HS-5 (cell line): ENCODE results near the gene AGAP2.
"Not testable (repeated sequence)": the region's sequence is repeated elsewhere in the genome, so short reads cannot be mapped to it uniquely, and the experiment has no call there.

Experiments
- DNase-seq: peaks from one replicate; pipeline ENCODE4 v3.0.0-alpha.2; 2012; ENCODE audit warnings: low read depth

The AGAP2 gene

DNA sequence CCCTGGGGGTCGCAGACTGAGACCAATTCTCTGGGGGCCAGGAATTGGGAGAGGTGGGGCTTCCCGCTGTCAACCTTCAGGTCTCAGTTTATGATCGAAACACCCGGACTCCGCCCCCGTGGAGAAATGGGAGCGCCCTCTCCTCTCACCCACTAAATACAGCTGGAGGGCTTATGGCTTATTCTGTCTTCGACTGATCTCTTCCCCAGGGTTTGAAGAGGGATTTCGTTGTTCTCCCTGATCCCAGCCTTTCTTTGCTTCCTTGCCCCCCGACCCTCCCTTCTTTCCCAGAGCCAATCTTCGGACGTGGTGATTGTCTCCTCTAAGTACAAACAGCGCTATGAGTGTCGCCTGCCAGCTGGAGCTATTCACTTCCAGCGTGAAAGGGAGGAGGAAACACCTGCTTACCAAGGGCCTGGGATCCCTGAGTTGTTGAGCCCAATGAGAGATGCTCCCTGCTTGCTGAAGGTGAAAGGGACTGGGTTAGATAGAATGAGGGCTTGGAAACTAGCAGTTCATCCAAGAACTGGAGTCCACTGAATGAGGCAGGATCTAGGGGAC lies 44.0 kb downstream of the AGAP2 start:
- DNase-seq: no peak

DNA sequence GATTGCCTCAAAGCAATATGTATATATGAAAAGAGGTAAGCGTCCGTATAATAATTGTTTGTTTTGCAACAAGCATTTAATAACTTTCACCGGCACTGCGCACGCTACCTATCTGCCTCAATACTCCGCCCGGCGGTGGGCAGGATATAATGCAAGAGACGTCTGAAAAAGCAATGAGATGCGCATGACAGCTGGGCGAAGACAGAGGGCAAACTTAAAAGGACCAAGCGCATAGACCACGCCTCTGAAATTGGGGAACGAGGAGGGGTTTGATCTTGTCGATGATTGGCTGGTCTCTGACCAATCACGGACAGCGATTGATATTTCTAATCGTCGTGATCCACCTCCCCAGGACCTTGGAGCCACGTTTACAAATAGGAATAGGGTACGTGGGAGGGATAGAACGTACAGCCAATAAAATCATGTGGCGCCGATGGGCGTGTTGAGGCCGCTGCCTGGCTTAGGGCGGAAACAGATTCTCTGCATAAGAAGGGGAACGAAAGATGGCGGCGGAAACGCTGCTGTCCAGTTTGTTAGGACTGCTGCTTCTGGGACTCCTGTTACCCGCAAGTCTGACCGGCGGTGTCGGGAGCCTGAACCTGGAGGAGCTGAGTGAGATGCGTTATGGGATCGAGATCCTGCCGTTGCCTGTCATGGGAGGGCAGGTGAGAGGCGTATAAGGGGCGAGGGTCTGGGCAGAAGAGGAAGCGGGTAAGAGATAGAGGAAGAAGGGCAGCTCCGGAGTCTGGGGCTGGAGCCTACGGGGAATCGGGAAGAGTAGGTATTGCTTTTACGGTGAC lies 44.7 kb downstream of the AGAP2 start, which contains the start of gene OS9:
OS9 (plus strand) TSS at position 474 of the 800 bp plus-strand sequence; CDS start at position 504, 30 bp downstream.
- DNase-seq: peak; percentile 99

- DNase-seq: no peak
Observed at GRCh38 chr12:57693317-57693658, 45.3 kb downstream of the AGAP2 start.

DNA sequence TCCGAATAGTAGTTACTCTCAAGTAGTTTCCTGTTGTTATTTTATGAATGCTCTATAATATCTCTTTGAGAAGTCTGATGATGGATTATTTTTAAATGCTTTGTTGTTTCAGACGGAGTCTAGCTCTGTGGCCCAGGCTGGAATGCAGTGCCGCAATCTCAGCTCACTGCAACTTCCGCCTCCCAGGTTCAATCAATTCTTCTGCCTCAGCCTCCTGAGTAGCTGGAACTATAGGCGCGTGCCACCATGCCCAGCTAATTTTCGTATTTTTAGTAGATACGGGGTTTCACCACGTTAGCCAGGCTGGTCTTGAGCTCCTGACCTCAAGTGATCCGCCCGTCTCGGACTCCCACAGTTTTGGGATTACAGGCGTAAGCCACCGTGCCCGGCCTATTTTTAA lies 46.0 kb downstream of the AGAP2 start:
- DNase-seq: no peak

DNA sequence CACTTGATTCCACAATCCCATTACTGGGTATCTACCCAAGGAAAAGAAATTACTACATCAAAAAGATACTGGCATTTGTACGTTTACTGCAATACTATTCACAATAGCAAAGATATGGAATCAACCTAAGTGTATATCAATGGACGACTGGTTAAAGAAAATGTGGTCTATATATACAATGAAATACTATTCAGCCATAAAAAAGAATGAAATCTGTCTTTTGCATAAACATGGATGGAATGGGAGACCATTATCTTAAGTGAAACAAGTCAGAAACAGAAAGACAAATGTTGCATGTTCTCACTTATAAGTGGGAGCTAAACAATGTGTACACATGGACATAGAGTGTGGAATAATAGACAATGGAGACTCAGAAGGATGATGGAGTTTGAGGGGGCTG lies 49.6 kb downstream of the AGAP2 start:
- DNase-seq: no peak

GRCh38 chr12:57687862-57688261 lies 50.7 kb downstream of the AGAP2 start:
- DNase-seq: no peak

GRCh38 chr12:57679697-57680096 lies 58.8 kb downstream of the AGAP2 start:
- DNase-seq: no peak

DNA sequence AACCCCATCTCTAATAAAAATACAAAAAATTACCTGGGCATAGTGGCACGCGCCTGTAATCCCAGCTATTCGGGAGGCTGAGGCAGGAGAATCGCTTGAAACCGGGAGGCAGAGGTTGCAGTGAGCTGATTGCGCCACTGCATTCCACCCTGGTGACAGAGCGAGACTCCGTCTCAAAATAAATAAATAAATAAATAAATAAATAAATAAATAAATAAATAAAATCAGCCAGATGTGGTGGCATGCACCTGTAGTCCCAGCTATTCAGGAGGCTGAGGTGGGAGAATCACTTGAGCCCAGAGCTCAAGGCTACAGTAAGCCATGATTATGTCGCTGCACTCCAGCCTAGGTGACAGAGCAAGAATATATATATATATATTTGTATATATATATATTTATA lies 60.6 kb downstream of the AGAP2 start:
- not testable (repeated sequence) for DNase-seq

GRCh38 chr12:57674691-57675090 lies 63.9 kb downstream of the AGAP2 start:
- DNase-seq: no peak
